Measurements from ENCODE around the gene ACTR3C.
"Not testable (repeated sequence)": the region's sequence is repeated elsewhere in the genome, so short reads cannot be mapped to it uniquely, and the experiment has no call there.

ACTR3C gene

GRCh38 chr7:150311146-150311545 lies 12.2 kb downstream of the ACTR3C start:
- DNase-seq, result no peak

- no peak for DNase-seq
Measured at GRCh38 chr7:150308575-150308974, 14.8 kb downstream of the ACTR3C start.

GRCh38 chr7:150307904-150308303 lies 15.4 kb downstream of the ACTR3C start:
- no peak for DNase-seq

GRCh38 chr7:150307129-150307528 lies 16.2 kb downstream of the ACTR3C start:
- DNase-seq, result no peak

- not testable (repeated sequence) for DNase-seq
Measured at GRCh38 chr7:150306377-150306776, 17.0 kb downstream of the ACTR3C start.

GRCh38 chr7:150305903-150306284 lies 17.5 kb downstream of the ACTR3C start:
- not testable (repeated sequence) for DNase-seq

GRCh38 chr7:150305259-150305902 lies 18.0 kb downstream of the ACTR3C start:
- not testable (repeated sequence) for DNase-seq

GRCh38 chr7:150304499-150305258 lies 18.7 kb downstream of the ACTR3C start:
- not testable (repeated sequence) for DNase-seq

GRCh38 chr7:150302908-150303310 lies 20.4 kb downstream of the ACTR3C start:
- not testable (repeated sequence) for DNase-seq

- DNase-seq, result not testable (repeated sequence)
Measured at GRCh38 chr7:150297978-150298377, 25.4 kb downstream of the ACTR3C start.

GRCh38 chr7:150296802-150297201 lies 26.5 kb downstream of the ACTR3C start:
- DNase-seq, result not testable (repeated sequence)

- DNase-seq, result not testable (repeated sequence)
Measured at GRCh38 chr7:150295614-150296013, 27.7 kb downstream of the ACTR3C start.

GRCh38 chr7:150295027-150295426 lies 28.3 kb downstream of the ACTR3C start:
- DNase-seq, result not testable (repeated sequence)

- DNase-seq, result not testable (repeated sequence)
Measured at GRCh38 chr7:150290317-150290716, 33.0 kb downstream of the ACTR3C start.

- not testable (repeated sequence) for DNase-seq
Measured at GRCh38 chr7:150288816-150289215, 34.5 kb downstream of the ACTR3C start.

GRCh38 chr7:150287815-150288214 lies 35.5 kb downstream of the ACTR3C start:
- DNase-seq, result not testable (repeated sequence)

- peak; percentile 23 for DNase-seq
Measured at GRCh38 chr7:150285849-150286754, 37.2 kb downstream of the ACTR3C start.

- not testable (repeated sequence) for DNase-seq
Measured at GRCh38 chr7:150283608-150284007, 39.7 kb downstream of the ACTR3C start.

GRCh38 chr7:150283111-150283510 lies 40.2 kb downstream of the ACTR3C start:
- not testable (repeated sequence) for DNase-seq

GRCh38 chr7:150281681-150282403 lies 41.5 kb downstream of the ACTR3C start:
- not testable (repeated sequence) for DNase-seq

- not testable (repeated sequence) for DNase-seq
Measured at GRCh38 chr7:150278383-150278782, 45.0 kb downstream of the ACTR3C start.

GRCh38 chr7:150276132-150276695 lies 47.1 kb downstream of the ACTR3C start:
- peak; percentile 11 for DNase-seq

Measured in activated T-cell treated with anti-CD3 and anti-CD28 coated beads for 4 hours (primary cell).